Measurements from ENCODE around the gene STX8.

The STX8 gene

GRCh38 chr17:9231449-9232154, 344.0 kb downstream of the STX8 start:
- TF ChIP-seq RARB (CRISPR knock-in tag; IDR thresholded peaks at IDR 0.05) (no peak), GLIS3 (CRISPR knock-in tag; IDR thresholded peaks at IDR 0.05) (no peak), CREB5 (CRISPR knock-in tag; IDR thresholded peaks at IDR 0.05; ENCODE audit: low read depth) (no peak), CSRNP3 (CRISPR knock-in tag; IDR thresholded peaks at IDR 0.05) (no peak), ESRRG (CRISPR knock-in tag; IDR thresholded peaks at IDR 0.05) (no peak), OSR1 (CRISPR knock-in tag; IDR thresholded peaks at IDR 0.05) (no peak), PATZ1 (CRISPR knock-in tag; IDR thresholded peaks at IDR 0.05; ENCODE audit: borderline replicate concordance) (no peak), POU6F1 (CRISPR knock-in tag; IDR thresholded peaks at IDR 0.05; ENCODE audit: borderline replicate concordance, low read depth) (no peak), CSDC2 (CRISPR knock-in tag; IDR thresholded peaks at IDR 0.05) (no peak), PPARA (CRISPR knock-in tag; IDR thresholded peaks at IDR 0.05; ENCODE audit: borderline replicate concordance) (no peak), ZNF565 (CRISPR knock-in tag; conservative IDR thresholded peaks at IDR 0.05; ENCODE audit: low read depth) (no peak), ZFP30 (CRISPR knock-in tag; IDR thresholded peaks at IDR 0.05) (no peak), SNAI2 (CRISPR knock-in tag; IDR thresholded peaks at IDR 0.05) (no peak), TOX (CRISPR knock-in tag; IDR thresholded peaks at IDR 0.05; ENCODE audit: borderline replicate concordance) (no peak)
- no peak for ATAC-seq

GRCh38 chr17:9230861-9231260, 344.8 kb downstream of the STX8 start:
- no peak for ATAC-seq
- TF ChIP-seq ZFP30 (CRISPR knock-in tag; IDR thresholded peaks at IDR 0.05) (no peak), TCF4 (CRISPR knock-in tag; IDR thresholded peaks at IDR 0.05; ENCODE audit: borderline replicate concordance) (no peak), ZFP3 (CRISPR knock-in tag; IDR thresholded peaks at IDR 0.05) (no peak)

GRCh38 chr17:9230346-9230745, 345.3 kb downstream of the STX8 start:
- no peak; the same call in 2 of the 3 replicates for ATAC-seq
- TF ChIP-seq TCF4 (CRISPR knock-in tag; IDR thresholded peaks at IDR 0.05; ENCODE audit: borderline replicate concordance) (peak; percentile 54; the same call in 1 of the 2 replicates), BACH2 (CRISPR knock-in tag; IDR thresholded peaks at IDR 0.05; ENCODE audit: borderline replicate concordance) (no peak)

GRCh38 chr17:9229826-9230201, 345.8 kb downstream of the STX8 start:
- ATAC-seq: no peak
- TF ChIP-seq ZC3H10 (CRISPR knock-in tag; IDR thresholded peaks at IDR 0.05) (no peak), GLIS3 (CRISPR knock-in tag; IDR thresholded peaks at IDR 0.05) (no peak), ZNF8 (CRISPR knock-in tag; IDR thresholded peaks at IDR 0.05) (no peak), PATZ1 (CRISPR knock-in tag; IDR thresholded peaks at IDR 0.05; ENCODE audit: borderline replicate concordance) (no peak), ARNTL (CRISPR knock-in tag; IDR thresholded peaks at IDR 0.05; ENCODE audit: borderline replicate concordance, low read depth) (no peak), ZNF565 (CRISPR knock-in tag; conservative IDR thresholded peaks at IDR 0.05; ENCODE audit: low read depth) (no peak), ISL1 (CRISPR knock-in tag; IDR thresholded peaks at IDR 0.05) (no peak), CSRNP3 (CRISPR knock-in tag; IDR thresholded peaks at IDR 0.05) (no peak), CREB5 (CRISPR knock-in tag; IDR thresholded peaks at IDR 0.05; ENCODE audit: low read depth) (no peak), BACH2 (CRISPR knock-in tag; IDR thresholded peaks at IDR 0.05; ENCODE audit: borderline replicate concordance) (no peak), TSHZ2 (CRISPR knock-in tag; IDR thresholded peaks at IDR 0.05) (no peak)
